Neural progenitor cell (in vitro differentiated cells): ENCODE results near the gene CBFA2T3. TPM values are rescaled to one million over a fixed set of nuclear protein-coding genes. Genes with fewer than 3 reads are reported as not detected.

Experiments
- DNase-seq: peaks from one replicate; pipeline ENCODE4 v3.0.0-alpha.2; 2016; ENCODE audit warnings: low spot score
- H2AFZ ChIP-seq: fragments of 200-600 bp; sonication (generic); replicated peaks from 2 replicates; pipeline ENCODE4 v1.6.1; 2016; ENCODE audit warnings: antibody characterized with exemption
- H3F3A ChIP-seq: fragments of 200-600 bp; sonication (generic); 2 replicates; pipeline ENCODE4 v1.6.1; 2016; ENCODE audit warnings: antibody characterized with exemption, low read depth
- H3K27ac ChIP-seq: fragments of 200-600 bp; sonication (generic); 2 replicates; pipeline ENCODE4 v1.5.1; 2016; ENCODE audit warnings: mild to moderate bottlenecking
- H3K27me3 ChIP-seq: fragments of 200-600 bp; sonication (generic); 2 replicates; pipeline ENCODE4 v1.6.1; 2016; ENCODE audit warnings: mild to moderate bottlenecking, moderate library complexity
- H3K36me3 ChIP-seq: fragments of 200-600 bp; sonication (generic); 2 replicates; pipeline ENCODE4 v1.5.1; 2016
- H3K4me1 ChIP-seq: fragments of 200-600 bp; sonication (generic); 2 replicates; pipeline ENCODE4 v1.6.1; 2016; ENCODE audit warnings: mixed run types
- H3K4me2 ChIP-seq: fragments of 200-600 bp; sonication (generic); 2 replicates; pipeline ENCODE4 v1.6.1; 2016
- H3K4me3 ChIP-seq: fragments of 200-600 bp; sonication (generic); 2 replicates; pipeline ENCODE4 v1.5.1; 2016
- H3K79me2 ChIP-seq: fragments of 200-600 bp; sonication (generic); 2 replicates; pipeline ENCODE4 v1.6.1; 2016; ENCODE audit warnings: low read depth
- H3K9ac ChIP-seq: fragments of 200-600 bp; sonication (generic); 2 replicates; pipeline ENCODE4 v1.6.1; 2016
- H3K9me3 ChIP-seq: fragments of 200-600 bp; sonication (generic); 2 replicates; pipeline ENCODE4 v1.5.1; 2016; ENCODE audit warnings: low read depth
- H4K20me1 ChIP-seq: fragments of 200-600 bp; sonication (generic); 2 replicates; pipeline ENCODE4 v1.6.1; 2016; ENCODE audit warnings: low read depth
- H3K27ac Mint-ChIP-seq: 3 replicates; pipeline ENCODE4 v1.8.0; 2021; ENCODE audit warnings: mixed read lengths
- H3K27me3 Mint-ChIP-seq: 2 replicates; pipeline ENCODE4 v1.8.0; 2022; ENCODE audit warnings: low read depth, mild to moderate bottlenecking, inconsistent platforms, moderate library complexity, mixed read lengths; ENCODE audit not compliant: insufficient read depth
- H3K36me3 Mint-ChIP-seq: 3 replicates; pipeline ENCODE4 v1.8.0; 2021; ENCODE audit warnings: mixed read lengths
- H3K4me1 Mint-ChIP-seq: 3 replicates; pipeline ENCODE4 v1.8.0; 2021; ENCODE audit warnings: mixed read lengths
- H3K4me3 Mint-ChIP-seq: 3 replicates; pipeline ENCODE4 v1.8.0; 2021; ENCODE audit warnings: mild to moderate bottlenecking, moderate library complexity, mixed read lengths
- H3K9me3 Mint-ChIP-seq: 3 replicates; pipeline ENCODE4 v1.8.0; 2020; ENCODE audit warnings: mixed read lengths
- CTCF ChIP-seq: fragments of 200-600 bp; sonication (generic); IDR thresholded peaks from 2 replicates; pipeline ENCODE4 v1.5.1; 2017; ENCODE audit warnings: antibody characterized with exemption, mild to moderate bottlenecking
- EZH2 ChIP-seq: fragments of 200-600 bp; sonication (generic); IDR thresholded peaks from 2 replicates; pipeline ENCODE4 v1.6.1; 2017; ENCODE audit warnings: antibody characterized with exemption, mild to moderate bottlenecking, moderate library complexity
- EZH2phosphoT487 ChIP-seq: fragments of 200-600 bp; sonication (generic); IDR thresholded peaks from 2 replicates; pipeline ENCODE4 v1.6.1; 2017; ENCODE audit warnings: antibody characterized with exemption
- total RNA-seq: library from RNA; depleted of rRNA; stranded (reverse); fragments of >200 nt; gene quantifications from 2 replicates; pipeline ENCODE4 v1.2.3, GENCODE V29; 2015; ENCODE audit warnings: low replicate concordance

Gene CBFA2T3
- total RNA-seq, 1 donor from 2014 or later, result 0.22 TPM

DNA sequence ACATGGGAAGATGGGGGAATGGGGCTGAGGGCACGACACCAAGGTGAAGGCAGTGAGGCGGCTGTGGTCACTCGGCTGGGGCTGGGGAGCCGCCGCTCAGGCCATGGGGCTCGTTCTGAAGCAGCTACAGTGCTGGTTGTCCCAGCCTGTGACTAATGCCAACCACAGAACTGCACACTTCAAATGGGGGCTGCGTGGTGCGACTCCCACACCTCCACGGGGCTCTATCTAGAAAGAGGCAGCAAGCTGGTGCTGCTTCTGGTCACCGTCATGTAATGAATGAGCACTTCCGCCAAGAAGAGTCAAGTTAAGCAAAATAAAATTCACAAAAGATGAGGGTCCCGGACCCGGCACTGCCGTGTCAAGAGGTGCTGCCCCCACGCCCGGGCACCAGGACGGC, 140.2 kb downstream of the CBFA2T3 start:
- Histone ChIP-seq H3K4me1 (no peaks in the 10 kb centered on the region), H3F3A (no peaks in the 10 kb centered on the region), H3K4me2 (no peak overlapping the region), H3K36me3 (no peaks in the 10 kb centered on the region), H3K79me2 (no peaks in the 10 kb centered on the region), H2AFZ (no peak overlapping the region), H3K27me3 (no peaks in the 10 kb centered on the region), H3K9me3 (no peaks in the 10 kb centered on the region), H3K9ac (no peak overlapping the region), H4K20me1 (no peaks in the 10 kb centered on the region), H3K4me3 (no peak overlapping the region), H3K27ac (no peak overlapping the region)
- Mint-ChIP-seq H3K27me3 (peaks cover 2% of the 10 kb centered on the region), H3K9me3 (no peaks in the 10 kb centered on the region), H3K36me3 (no peaks in the 10 kb centered on the region), H3K4me3 (no peak overlapping the region), H3K4me1 (no peaks in the 10 kb centered on the region), H3K27ac (no peak overlapping the region)
- TF ChIP-seq CTCF (no peak), EZH2 (no peak), EZH2phosphoT487 (no peak)
- no peak for DNase-seq

GRCh38 chr16:88835818-88836217, 141.2 kb downstream of the CBFA2T3 start:
- H3F3A ChIP-seq, result no peaks in the 10 kb centered on the region
- no peak overlapping the region for H3K4me2 ChIP-seq
- Mint-ChIP-seq H3K4me3 (no peak overlapping the region), H3K27ac (no peak overlapping the region), H3K27me3 (peaks cover 2% of the 10 kb centered on the region), H3K9me3 (no peaks in the 10 kb centered on the region), H3K4me1 (no peaks in the 10 kb centered on the region), H3K36me3 (no peaks in the 10 kb centered on the region)
- no peak overlapping the region for H3K4me3 ChIP-seq
- no peak for DNase-seq
- no peaks in the 10 kb centered on the region for H3K36me3 ChIP-seq
- H3K4me1 ChIP-seq, result no peaks in the 10 kb centered on the region
- H3K27me3 ChIP-seq, result no peaks in the 10 kb centered on the region
- TF ChIP-seq EZH2phosphoT487 (no peak), EZH2 (no peak), CTCF (no peak)
- H4K20me1 ChIP-seq, result no peaks in the 10 kb centered on the region
- H3K27ac ChIP-seq, result no peak overlapping the region
- no peaks in the 10 kb centered on the region for H3K79me2 ChIP-seq
- no peaks in the 10 kb centered on the region for H3K9me3 ChIP-seq
- H2AFZ ChIP-seq, result no peak overlapping the region
- no peak overlapping the region for H3K9ac ChIP-seq

DNA sequence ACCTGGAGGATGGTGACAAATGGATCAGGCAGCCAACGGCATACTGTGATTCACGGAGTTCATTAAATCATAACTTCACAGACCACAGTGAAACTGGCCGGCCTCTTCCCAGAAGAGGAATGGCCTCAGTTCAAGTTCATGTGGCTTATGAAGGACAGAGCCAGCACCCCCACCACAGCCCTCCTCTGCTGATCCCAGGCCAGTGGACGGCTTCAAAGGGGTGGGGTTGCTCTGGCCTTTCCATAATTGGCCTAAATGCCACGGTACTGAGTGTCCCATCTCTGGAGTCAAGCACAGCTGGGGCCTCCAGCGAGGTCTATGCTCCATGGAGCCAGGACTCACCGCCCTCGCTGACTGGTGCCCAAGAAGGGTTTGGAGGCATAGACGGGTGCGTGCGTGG, 141.6 kb downstream of the CBFA2T3 start:
- Histone ChIP-seq H3K27ac (no peak overlapping the region), H3K4me1 (no peaks in the 10 kb centered on the region), H4K20me1 (no peaks in the 10 kb centered on the region), H3K36me3 (no peaks in the 10 kb centered on the region), H3K4me2 (no peak overlapping the region), H3F3A (no peaks in the 10 kb centered on the region), H3K9ac (no peak overlapping the region), H3K4me3 (no peak overlapping the region), H3K27me3 (no peaks in the 10 kb centered on the region), H3K79me2 (no peaks in the 10 kb centered on the region), H2AFZ (no peak overlapping the region), H3K9me3 (no peaks in the 10 kb centered on the region)
- TF ChIP-seq EZH2phosphoT487, result no peak
- H3K4me3 Mint-ChIP-seq, result no peak overlapping the region
- H3K27me3 Mint-ChIP-seq, result no peaks in the 10 kb centered on the region
- DNase-seq, result no peak
- H3K27ac Mint-ChIP-seq, result no peak overlapping the region
- H3K4me1 Mint-ChIP-seq, result no peaks in the 10 kb centered on the region
- H3K36me3 Mint-ChIP-seq, result no peaks in the 10 kb centered on the region
- no peaks in the 10 kb centered on the region for H3K9me3 Mint-ChIP-seq

GRCh38 chr16:88834670-88835069, 142.3 kb downstream of the CBFA2T3 start:
- H3K36me3 ChIP-seq, result no peaks in the 10 kb centered on the region
- H3K9me3 ChIP-seq, result no peaks in the 10 kb centered on the region
- Mint-ChIP-seq H3K27ac (no peak overlapping the region), H3K4me1 (no peaks in the 10 kb centered on the region), H3K27me3 (no peaks in the 10 kb centered on the region), H3K9me3 (no peaks in the 10 kb centered on the region), H3K4me3 (no peak overlapping the region), H3K36me3 (no peaks in the 10 kb centered on the region)
- no peak overlapping the region for H3K27ac ChIP-seq
- TF ChIP-seq EZH2, result no peak
- TF ChIP-seq EZH2phosphoT487, result no peak
- no peak for TF ChIP-seq CTCF
- DNase-seq, result no peak
- no peaks in the 10 kb centered on the region for H3K27me3 ChIP-seq
- H3K4me3 ChIP-seq, result no peak overlapping the region
- H2AFZ ChIP-seq, result no peak overlapping the region
- no peaks in the 10 kb centered on the region for H4K20me1 ChIP-seq
- no peak overlapping the region for H3K4me2 ChIP-seq
- H3K4me1 ChIP-seq, result no peaks in the 10 kb centered on the region
- no peak overlapping the region for H3K9ac ChIP-seq
- no peaks in the 10 kb centered on the region for H3K79me2 ChIP-seq
- no peaks in the 10 kb centered on the region for H3F3A ChIP-seq
